Small intestine (tissue), 7 donors: Measurements from ENCODE around the gene DIO1. TPM values are rescaled to one million over a fixed set of nuclear protein-coding genes. Genes with fewer than 3 reads are reported as not detected.

Source experiments
- DNase-seq, 2 donors: peaks; one replicate each; pipeline versions ENCODE4 v3.0.0 to v3.0.0-alpha.2; 2013
- FAIRE-seq: peaks from 2 replicates; lab custom pipeline; 2012; peaks lifted over from hg19 to GRCh38; lab: Jason Lieb, UNC
- H3K27ac ChIP-seq, 3 donors: one replicate each; pipeline ENCODE4 v1.5.1; 2013; ENCODE audit warnings: low read length in 2 of 3, mild to moderate bottlenecking in 2 of 3, control low read depth in 1 of 3, inconsistent platforms in 1 of 3, low read depth in 1 of 3, moderate library complexity in 1 of 3
- H3K27me3 ChIP-seq, 3 donors: one replicate each; pipeline ENCODE4 v1.6.1; 2013; ENCODE audit warnings: low read length in 3 of 3, inconsistent platforms in 1 of 3; ENCODE audit not compliant: control insufficient read depth in 3 of 3, insufficient read depth in 3 of 3
- H3K36me3 ChIP-seq, 3 donors: one replicate each; pipeline ENCODE4 v1.6.1; 2013; ENCODE audit warnings: low read length in 3 of 3, inconsistent platforms in 1 of 3, low read depth in 1 of 3, mild to moderate bottlenecking in 1 of 3, moderate library complexity in 1 of 3; ENCODE audit not compliant: control insufficient read depth in 3 of 3, insufficient read depth in 2 of 3
- H3K4me1 ChIP-seq, 3 donors: one replicate each; pipeline ENCODE4 v1.6.1; 2013; ENCODE audit warnings: low read length in 2 of 3, inconsistent platforms in 1 of 3, low read depth in 1 of 3, mild to moderate bottlenecking in 1 of 3, moderate library complexity in 1 of 3; ENCODE audit not compliant: control insufficient read depth in 3 of 3, insufficient read depth in 2 of 3
- H3K4me3 ChIP-seq, 3 donors: one replicate each; pipeline ENCODE4 v1.5.1; 2013; ENCODE audit warnings: low read length in 3 of 3, control low read depth in 1 of 3, inconsistent platforms in 1 of 3, low read depth in 1 of 3, mild to moderate bottlenecking in 1 of 3, moderate library complexity in 1 of 3
- H3K9me3 ChIP-seq, 2 donors: one replicate each; pipeline ENCODE4 v1.6.1; 2013; ENCODE audit warnings: low read depth in 1 of 2, low read length in 1 of 2; ENCODE audit not compliant: control insufficient read depth in 2 of 2, insufficient read depth in 1 of 2
- WGBS, 3 donors: extraction: QIAGEN DNeasy Blood & Tissue Kit; methylation state at CpG; one replicate each; pipeline ENCODE4 v1.1.7; 2013; 5-methylcytosine and 5-hydroxymethylcytosine counted together
- polyA plus RNA-seq, 4 donors: library from polyadenylated mRNA; stranded (reverse) in 3 of 4; unstranded in 1 of 4; fragments of 200-250 nt in 3 of 4; fragments of 120-200 nt in 1 of 4; gene quantifications; one replicate each; pipeline versions ENCODE4 v1.2.1 to v1.2.3, GENCODE V29; 2013
- donor health status: healthy with polysubstance abuse.
- donor health status: control.
- donor health status: control.
- donor health status: Bipolar disorder and iron deficiency.
- donor health status: healthy.

Gene DIO1
- polyA plus RNA-seq, 4 donors = 0.44 TPM; not detected in 3

DNA sequence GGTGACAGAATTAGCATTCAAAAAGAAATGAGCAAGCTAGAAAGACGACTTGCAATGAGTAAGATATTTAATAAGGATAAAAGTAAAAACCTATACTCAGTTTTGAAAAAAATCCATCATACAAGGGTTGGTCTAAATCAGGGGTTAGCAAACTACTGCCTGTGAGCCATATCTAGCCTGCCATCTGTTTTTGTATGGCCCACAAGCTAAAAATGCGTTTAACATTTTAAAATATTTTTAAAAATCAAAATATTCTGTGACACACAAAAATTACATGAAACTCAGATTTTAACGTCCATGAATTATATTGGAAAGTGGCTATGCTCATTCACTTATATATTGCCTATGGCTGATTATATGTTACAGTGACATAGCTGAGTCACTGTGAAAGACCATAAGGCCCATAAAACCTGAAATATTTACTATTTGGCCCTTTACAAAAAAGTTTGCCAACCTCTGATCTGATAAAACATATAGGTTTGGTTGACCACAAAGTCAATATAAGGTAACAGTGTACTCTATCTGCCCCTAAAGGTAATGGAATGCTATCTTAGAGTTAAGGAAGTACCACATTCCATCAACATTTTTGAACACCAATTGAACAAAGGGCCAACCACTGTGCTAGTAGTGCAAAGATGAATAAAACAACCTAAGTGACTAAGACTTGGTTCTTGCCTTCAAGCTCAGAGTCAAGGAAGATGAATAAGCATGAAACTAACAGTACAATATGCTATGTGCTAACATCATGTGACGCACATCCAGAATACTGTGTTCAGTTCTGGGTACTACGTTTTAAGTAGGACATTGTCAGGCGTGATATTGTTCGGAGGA lies 48.4 kb downstream of the DIO1 start:
- Histone ChIP-seq H3K4me1 (peaks cover 4 to 11% (median 9%) of the 10 kb centered on the region in 3 donors), H3K9me3 (no peaks in the 10 kb centered on the region), H3K27ac (no peak overlapping the region), H3K27me3 (no peaks in the 10 kb centered on the region), H3K36me3 (peaks cover 0 to 3% (median 0%) of the 10 kb centered on the region in 3 donors), H3K4me3 (no peak overlapping the region)
- no peak for DNase-seq
- WGBS, 3 donors = 87 to 89% (median 87%) methylated on average over 7 of the region's 7 CpGs
- FAIRE-seq = no peak

DNA sequence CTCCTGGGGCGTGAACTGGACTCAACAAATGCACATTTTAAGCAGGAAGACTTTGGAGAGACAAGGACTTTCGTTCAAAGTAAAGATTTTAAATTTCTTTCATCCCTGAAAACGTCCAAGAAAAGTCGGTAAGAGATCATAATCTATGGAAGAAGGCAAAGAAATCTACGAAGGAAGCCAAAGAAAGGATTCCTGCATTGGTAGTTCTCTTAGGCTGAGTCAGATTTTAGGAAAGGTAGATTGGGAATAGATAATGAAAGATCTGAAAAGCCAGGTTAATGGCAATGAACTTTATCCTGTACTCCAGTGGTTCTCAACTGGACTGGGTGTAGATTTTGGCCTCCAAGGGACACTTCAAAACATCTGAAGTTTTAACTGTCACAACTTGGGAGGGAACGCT lies 49.1 kb downstream of the DIO1 start:
- WGBS, 3 donors = 92 to 96% (median 93%) methylated on average over 6 of the region's 6 CpGs
- H3K4me1 ChIP-seq = peaks cover 4 to 15% (median 12%) of the 10 kb centered on the region in 3 donors
- no peak overlapping the region for H3K4me3 ChIP-seq
- FAIRE-seq (no peak), DNase-seq (no peak)
- peaks cover 0 to 3% (median 0%) of the 10 kb centered on the region in 3 donors for H3K36me3 ChIP-seq
- no peaks in the 10 kb centered on the region for H3K27me3 ChIP-seq
- H3K27ac ChIP-seq = no peak overlapping the region
- no peaks in the 10 kb centered on the region for H3K9me3 ChIP-seq

DNA sequence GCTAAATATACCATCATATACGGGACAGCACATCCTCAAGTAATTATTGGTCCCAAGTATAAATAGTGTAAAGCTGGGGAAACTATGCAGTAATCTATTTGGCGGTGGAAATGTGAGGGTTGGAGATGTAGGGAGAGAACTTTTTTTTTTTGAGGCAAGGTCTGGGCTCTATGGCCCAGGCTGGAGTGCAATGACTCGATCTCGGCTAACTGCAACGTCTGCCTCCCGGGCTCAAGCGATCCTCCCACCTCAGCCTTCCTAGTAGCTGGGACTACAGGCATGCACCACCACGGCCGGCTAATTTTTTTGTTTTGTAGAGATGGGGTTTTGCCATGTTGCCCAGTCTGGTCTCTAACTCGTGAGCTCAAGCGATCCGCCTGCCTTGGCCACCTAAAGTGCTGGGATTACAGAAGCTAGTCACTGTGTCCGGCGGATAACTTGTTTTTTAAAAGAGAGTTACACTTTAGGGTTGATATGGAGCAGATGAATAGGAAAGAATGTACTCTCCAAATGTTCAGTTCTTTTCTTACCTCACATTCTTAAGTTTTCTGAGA lies 49.6 kb downstream of the DIO1 start:
- peaks cover 0 to 3% (median 0%) of the 10 kb centered on the region in 3 donors for H3K36me3 ChIP-seq
- WGBS, 3 donors = 94 to 98% (median 96%) methylated on average over 14 of the region's 14 CpGs
- H3K4me1 ChIP-seq = peaks cover 4 to 18% (median 12%) of the 10 kb centered on the region in 3 donors
- DNase-seq (no peak), FAIRE-seq (no peak)
- H3K4me3 ChIP-seq = no peak overlapping the region
- H3K27me3 ChIP-seq = no peaks in the 10 kb centered on the region
- H3K9me3 ChIP-seq = no peaks in the 10 kb centered on the region
- H3K27ac ChIP-seq = no peak overlapping the region

DNA sequence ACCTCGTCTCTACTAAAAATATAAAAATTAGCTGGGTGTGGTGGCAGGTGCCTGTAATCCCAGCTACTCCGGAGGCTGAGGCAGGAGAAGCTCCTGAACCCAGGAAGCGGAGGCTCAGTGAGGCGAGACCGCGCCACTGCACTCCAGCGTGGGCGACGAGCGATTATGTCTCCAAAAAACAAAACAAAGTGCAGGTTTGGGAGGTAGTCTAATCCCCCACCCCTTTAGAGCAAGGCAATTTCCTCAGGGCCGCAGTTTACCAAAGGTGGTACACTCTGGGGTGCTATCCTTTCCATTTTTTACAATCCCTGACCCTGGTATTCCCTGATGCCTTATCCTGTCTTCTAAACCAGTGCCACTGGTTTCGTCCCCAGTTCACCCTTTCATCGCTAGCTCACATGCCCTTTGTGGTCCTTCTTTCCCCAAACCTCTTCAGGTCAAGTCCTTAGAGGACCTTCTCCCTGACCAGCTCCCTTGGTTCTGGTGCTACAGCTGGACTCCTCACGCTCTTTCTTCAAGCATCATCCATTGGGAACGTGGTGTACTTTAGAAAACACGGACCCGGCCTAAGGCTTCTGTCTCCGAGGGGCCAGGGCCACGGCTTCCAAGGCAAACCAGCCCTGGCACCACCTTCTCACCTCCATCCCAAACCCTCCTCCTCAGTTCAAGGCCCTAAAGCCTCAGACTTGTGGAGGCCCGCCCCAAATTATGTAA lies 50.6 kb downstream of the DIO1 start:
- WGBS, 3 donors = 57 to 59% (median 58%) methylated on average over 20 of the region's 20 CpGs
- peak overlapping the region in 2 of 3 donors; percentile 93 for H3K27ac ChIP-seq
- H3K9me3 ChIP-seq = no peaks in the 10 kb centered on the region
- FAIRE-seq (no peak), DNase-seq (no peak)
- H3K36me3 ChIP-seq = peaks cover 0 to 3% (median 0%) of the 10 kb centered on the region in 3 donors
- H3K27me3 ChIP-seq = no peaks in the 10 kb centered on the region
- peaks cover 4 to 23% (median 12%) of the 10 kb centered on the region in 3 donors for H3K4me1 ChIP-seq
- H3K4me3 ChIP-seq = peak overlapping the region; percentile 67 to 91 (median 82)

DNA sequence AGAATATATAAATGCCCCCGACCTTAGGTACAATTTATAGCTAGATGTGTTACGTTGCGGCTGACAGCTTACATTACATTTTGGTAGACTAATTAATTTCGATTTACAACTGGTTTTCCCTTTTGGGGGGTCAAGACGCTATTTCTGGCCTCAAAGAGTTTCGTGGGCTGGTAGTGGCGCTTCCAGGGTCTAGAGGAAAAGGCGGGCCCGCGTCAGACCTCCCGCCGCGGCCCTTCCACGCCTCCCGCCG lies 51.1 kb downstream of the DIO1 start:
- Histone ChIP-seq H3K4me1 (peaks cover 4 to 23% (median 12%) of the 10 kb centered on the region in 3 donors), H3K27ac (peak overlapping the region; percentile 78 to 93 (median 93)), H3K4me3 (peak overlapping the region; percentile 67 to 91 (median 82)), H3K9me3 (no peaks in the 10 kb centered on the region), H3K36me3 (peaks cover 0 to 3% (median 0%) of the 10 kb centered on the region in 3 donors), H3K27me3 (no peaks in the 10 kb centered on the region)
- FAIRE-seq (no peak), DNase-seq (no peak)
- WGBS, 3 donors = 1% methylated on average over 16 of the region's 16 CpGs

DNA sequence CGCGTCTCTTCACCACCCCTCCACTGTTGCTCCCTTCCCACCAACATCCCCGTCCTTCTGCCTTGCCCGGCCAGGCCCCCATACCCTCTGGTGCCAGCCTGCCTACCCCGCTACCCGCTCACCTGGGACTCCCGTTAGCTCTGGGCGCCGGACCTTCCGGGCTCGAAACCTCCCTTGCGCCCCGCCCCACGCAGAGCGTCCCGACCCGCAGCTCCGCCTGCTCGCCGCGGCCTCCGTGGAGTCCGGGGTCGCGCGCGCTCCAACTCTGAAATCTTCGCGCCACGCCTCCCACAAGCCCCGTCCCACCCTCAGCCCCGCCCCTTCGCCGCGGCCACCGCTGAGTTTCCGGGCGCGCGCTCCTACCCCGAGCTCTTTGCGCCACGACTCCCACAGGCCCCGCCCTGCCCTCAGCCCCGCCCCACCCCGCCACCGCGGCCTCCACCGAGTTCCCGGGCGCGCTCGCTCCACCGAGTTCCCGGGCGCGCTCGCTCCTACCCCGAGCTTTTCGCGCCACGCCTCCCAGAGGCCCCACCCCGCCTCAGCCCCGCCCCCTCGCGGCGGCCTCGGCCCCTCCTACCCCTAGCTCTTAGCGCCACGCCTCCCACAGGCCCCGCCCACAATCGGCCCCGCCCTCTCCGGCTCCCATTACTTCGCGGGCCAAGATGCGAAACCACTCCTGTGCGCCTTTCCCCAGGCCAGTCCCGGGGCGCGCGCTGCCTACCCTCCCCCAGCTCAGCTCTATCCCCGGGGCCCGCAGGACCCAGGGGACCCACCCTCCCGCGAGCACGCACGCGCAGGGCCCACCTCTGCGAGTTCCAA lies 51.7 kb downstream of the DIO1 start, which contains the start of gene IFT25:
Gene IFT25 (minus strand): TSS at position 267 of the 819 bp plus-strand sequence. CDS start 5,617 bp downstream, outside the sequence.
- WGBS, 3 donors = 0 to 1% (median 1%) methylated on average over 61 to 90 of the region's 90 CpGs
- DNase-seq = peak; percentile 96 to 98
- no peaks in the 10 kb centered on the region for H3K27me3 ChIP-seq
- H3K4me3 ChIP-seq = peak within 1 kb of the TSS; percentile 67 to 91 (median 82)
- peaks cover 0 to 3% (median 0%) of the 10 kb centered on the region in 3 donors for H3K36me3 ChIP-seq
- FAIRE-seq = no peak
- no peaks in the 10 kb centered on the region for H3K9me3 ChIP-seq
- H3K4me1 ChIP-seq = peaks cover 4 to 23% (median 12%) of the 10 kb centered on the region in 3 donors
- peak within 1 kb of the TSS; percentile 78 to 97 (median 93) for H3K27ac ChIP-seq

DNA sequence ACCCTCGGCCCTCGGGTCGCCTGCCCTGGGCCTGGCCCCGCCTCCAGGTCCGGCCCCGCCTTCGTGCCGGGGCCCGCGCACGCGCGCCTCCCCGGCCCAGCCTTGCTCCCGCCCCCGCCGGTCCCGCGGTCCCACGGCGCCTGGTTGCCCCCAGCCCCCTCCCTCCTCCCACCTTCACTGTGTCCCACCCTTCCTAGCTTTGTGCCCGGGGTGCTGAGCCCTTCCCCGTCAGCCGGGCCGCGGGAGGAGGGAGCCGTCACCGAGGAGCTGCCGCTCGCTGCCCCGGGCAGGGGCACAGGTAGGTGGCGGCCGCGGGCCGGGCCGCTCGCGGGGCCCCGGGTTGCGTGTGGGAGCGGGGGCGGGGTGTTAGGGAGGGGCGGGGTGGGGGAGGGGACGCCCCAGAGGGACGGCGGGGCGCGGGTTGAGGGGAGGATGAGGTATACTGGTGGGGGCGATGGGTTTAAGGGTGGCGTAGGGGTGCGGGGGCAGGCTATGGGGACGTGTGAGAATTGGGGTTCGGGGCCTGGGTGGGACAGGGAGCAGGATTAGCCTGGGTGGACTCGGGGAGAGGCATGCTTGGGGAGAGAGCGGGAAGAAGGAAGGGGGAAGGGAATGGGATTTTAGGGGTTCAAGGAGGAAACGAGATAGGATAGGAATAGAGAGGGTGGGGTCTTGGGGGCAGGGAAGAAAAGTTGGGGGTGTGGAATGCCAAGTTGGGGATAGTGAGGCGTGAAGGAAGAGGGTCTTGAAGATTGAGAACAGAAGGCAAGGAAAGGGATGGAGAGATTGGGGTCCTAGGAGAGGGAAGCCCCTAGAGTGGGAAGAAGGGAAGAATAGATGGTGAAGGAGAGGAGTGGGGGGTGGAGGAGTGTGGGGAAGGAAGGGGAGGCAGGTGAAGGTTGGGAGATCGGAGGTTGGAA lies 52.5 kb downstream of the DIO1 start, which contains the start of gene LRRC42:
Gene LRRC42 (plus strand): TSS at position 99 of the 920 bp plus-strand sequence. CDS start 5,650 bp downstream, outside the sequence.
- Histone ChIP-seq H3K4me3 (peak within 1 kb of the TSS; percentile 67 to 91 (median 82)), H3K27ac (peak within 1 kb of the TSS; percentile 78 to 97 (median 93)), H3K4me1 (peaks cover 4 to 23% (median 12%) of the 10 kb centered on the region in 3 donors), H3K27me3 (no peaks in the 10 kb centered on the region), H3K36me3 (peaks cover 0 to 6% (median 0%) of the 10 kb centered on the region in 3 donors), H3K9me3 (no peaks in the 10 kb centered on the region)
- peak in 1 of 2 donors; percentile 85 for DNase-seq
- WGBS, 3 donors = 1 to 2% (median 2%) methylated on average over 29 to 58 of the region's 58 CpGs
- FAIRE-seq = no peak
